HUES48 (cell line): Measurements from ENCODE around the gene UNC80.

ENCODE experiments used
- H3K27ac ChIP-seq: one replicate; pipeline ENCODE4 v1.7.0; 2013; ENCODE audit warnings: low read depth, low read length, inconsistent platforms
- H3K27me3 ChIP-seq: 2 replicates; pipeline ENCODE4 v1.6.1; 2013; ENCODE audit warnings: mild to moderate bottlenecking, low read length; ENCODE audit not compliant: control insufficient read depth, insufficient read depth
- H3K36me3 ChIP-seq: 2 replicates; pipeline ENCODE4 v1.6.1; 2013; ENCODE audit warnings: low read length; ENCODE audit not compliant: control insufficient read depth, insufficient read depth
- H3K4me1 ChIP-seq: 2 replicates; pipeline ENCODE4 v1.6.1; 2013; ENCODE audit warnings: mild to moderate bottlenecking, low read length; ENCODE audit not compliant: control insufficient read depth, insufficient read depth
- H3K4me3 ChIP-seq: 2 replicates; pipeline ENCODE4 v1.5.1; 2013; ENCODE audit warnings: mild to moderate bottlenecking, low read depth, low read length
- H3K9ac ChIP-seq: 2 replicates; pipeline ENCODE4 v1.6.1; 2013; ENCODE audit warnings: mild to moderate bottlenecking, low read depth, low read length, moderate library complexity
- H3K9me3 ChIP-seq: 2 replicates; pipeline ENCODE4 v1.6.1; 2013; ENCODE audit warnings: low read length; ENCODE audit not compliant: control insufficient read depth, insufficient read depth

Gene UNC80

GRCh38 chr2:209970271-209970670 lies 198.6 kb downstream of the UNC80 start:
- Histone ChIP-seq H3K9ac (no peak overlapping the region), H3K27ac (no peak overlapping the region), H3K4me3 (no peak overlapping the region), H3K27me3 (no peaks in the 10 kb centered on the region), H3K9me3 (no peaks in the 10 kb centered on the region), H3K36me3 (no peaks in the 10 kb centered on the region), H3K4me1 (no peaks in the 10 kb centered on the region)

GRCh38 chr2:209970711-209971110 lies 199.1 kb downstream of the UNC80 start:
- no peaks in the 10 kb centered on the region for H3K4me1 ChIP-seq
- no peak overlapping the region for H3K27ac ChIP-seq
- H3K9ac ChIP-seq, result no peak overlapping the region
- H3K4me3 ChIP-seq, result no peak overlapping the region
- H3K36me3 ChIP-seq, result no peaks in the 10 kb centered on the region
- no peaks in the 10 kb centered on the region for H3K27me3 ChIP-seq
- H3K9me3 ChIP-seq, result no peaks in the 10 kb centered on the region

GRCh38 chr2:209973328-209973727 lies 201.7 kb downstream of the UNC80 start:
- H3K9me3 ChIP-seq, result no peaks in the 10 kb centered on the region
- no peaks in the 10 kb centered on the region for H3K36me3 ChIP-seq
- no peak overlapping the region for H3K4me3 ChIP-seq
- H3K9ac ChIP-seq, result no peak overlapping the region
- no peak overlapping the region for H3K27ac ChIP-seq
- H3K27me3 ChIP-seq, result no peaks in the 10 kb centered on the region
- no peaks in the 10 kb centered on the region for H3K4me1 ChIP-seq

GRCh38 chr2:209974576-209974975 lies 202.9 kb downstream of the UNC80 start:
- no peaks in the 10 kb centered on the region for H3K4me1 ChIP-seq
- H3K36me3 ChIP-seq, result no peaks in the 10 kb centered on the region
- no peaks in the 10 kb centered on the region for H3K9me3 ChIP-seq
- no peak overlapping the region for H3K4me3 ChIP-seq
- no peak overlapping the region for H3K27ac ChIP-seq
- H3K9ac ChIP-seq, result no peak overlapping the region
- no peaks in the 10 kb centered on the region for H3K27me3 ChIP-seq

GRCh38 chr2:209976698-209977385 lies 205.2 kb downstream of the UNC80 start:
- Histone ChIP-seq H3K27ac (no peak overlapping the region), H3K4me1 (no peaks in the 10 kb centered on the region), H3K4me3 (no peak overlapping the region), H3K9ac (no peak overlapping the region), H3K9me3 (no peaks in the 10 kb centered on the region), H3K27me3 (no peaks in the 10 kb centered on the region), H3K36me3 (no peaks in the 10 kb centered on the region)

- no peak overlapping the region for H3K4me3 ChIP-seq
- no peaks in the 10 kb centered on the region for H3K27me3 ChIP-seq
- H3K4me1 ChIP-seq, result no peaks in the 10 kb centered on the region
- no peak overlapping the region for H3K27ac ChIP-seq
- no peaks in the 10 kb centered on the region for H3K36me3 ChIP-seq
- H3K9ac ChIP-seq, result no peak overlapping the region
- no peaks in the 10 kb centered on the region for H3K9me3 ChIP-seq
These were observed 206.0 kb downstream of the UNC80 start for GRCh38 chr2:209977386-209978239.

- H3K9ac ChIP-seq, result no peak overlapping the region
- H3K27me3 ChIP-seq, result no peaks in the 10 kb centered on the region
- H3K36me3 ChIP-seq, result no peaks in the 10 kb centered on the region
- H3K27ac ChIP-seq, result no peak overlapping the region
- H3K4me1 ChIP-seq, result no peaks in the 10 kb centered on the region
- H3K4me3 ChIP-seq, result no peak overlapping the region
- no peaks in the 10 kb centered on the region for H3K9me3 ChIP-seq
These were observed 212.7 kb downstream of the UNC80 start for GRCh38 chr2:209984291-209984690.

- H3K4me3 ChIP-seq, result no peak overlapping the region
- no peak overlapping the region for H3K9ac ChIP-seq
- H3K36me3 ChIP-seq, result no peaks in the 10 kb centered on the region
- no peaks in the 10 kb centered on the region for H3K27me3 ChIP-seq
- no peaks in the 10 kb centered on the region for H3K9me3 ChIP-seq
- no peaks in the 10 kb centered on the region for H3K4me1 ChIP-seq
- no peak overlapping the region for H3K27ac ChIP-seq
These were observed 214.2 kb downstream of the UNC80 start for GRCh38 chr2:209985874-209986273.

- Histone ChIP-seq H3K4me1 (no peaks in the 10 kb centered on the region), H3K27me3 (no peaks in the 10 kb centered on the region), H3K9me3 (no peaks in the 10 kb centered on the region), H3K9ac (no peak overlapping the region), H3K27ac (no peak overlapping the region), H3K4me3 (no peak overlapping the region), H3K36me3 (no peaks in the 10 kb centered on the region)
These were observed 214.8 kb downstream of the UNC80 start for GRCh38 chr2:209986415-209986814.

- H3K36me3 ChIP-seq, result no peaks in the 10 kb centered on the region
- H3K9me3 ChIP-seq, result no peaks in the 10 kb centered on the region
- H3K27ac ChIP-seq, result no peak overlapping the region
- no peak overlapping the region for H3K9ac ChIP-seq
- H3K27me3 ChIP-seq, result no peaks in the 10 kb centered on the region
- H3K4me3 ChIP-seq, result no peak overlapping the region
- H3K4me1 ChIP-seq, result no peaks in the 10 kb centered on the region
These were observed 216.4 kb downstream of the UNC80 start for GRCh38 chr2:209988010-209988409.

GRCh38 chr2:209990838-209991237 lies 219.2 kb downstream of the UNC80 start:
- Histone ChIP-seq H3K9me3 (no peaks in the 10 kb centered on the region), H3K27me3 (no peaks in the 10 kb centered on the region), H3K27ac (no peak overlapping the region), H3K4me1 (no peaks in the 10 kb centered on the region), H3K36me3 (no peaks in the 10 kb centered on the region), H3K9ac (no peak overlapping the region), H3K4me3 (no peak overlapping the region)
